SK-N-SH treated with all-trans-retinoic acid at 6 μM for 48 hours (cell line): ENCODE results near the gene KRT7.

Source experiments
- ATAC-seq: fragments of 200-7000 bp; cut with Tn5 transposase; 3 replicates; pipeline ENCODE4 v1.9.1; 2020; ENCODE audit warnings: mild to moderate bottlenecking, moderate library complexity
- BACH2 ChIP-seq: fragments of 250-450 bp; sonication (Bioruptor Pico); IDR thresholded peaks from 2 replicates; pipeline ENCODE4 v1.9.0; 2021; ENCODE audit warnings: mild to moderate bottlenecking, borderline replicate concordance
- CSDC2 ChIP-seq: fragments of 250-450 bp; sonication (Bioruptor Pico); IDR thresholded peaks from 2 replicates; pipeline ENCODE4 v1.5.0; 2020; ENCODE audit warnings: mild to moderate bottlenecking, moderate library complexity
- CSRNP3 ChIP-seq: fragments of 250-450 bp; sonication (Bioruptor Pico); IDR thresholded peaks from 2 replicates; pipeline ENCODE4 v1.5.1; 2021; ENCODE audit warnings: mild to moderate bottlenecking, moderate library complexity
- OSR1 ChIP-seq: fragments of 250-450 bp; sonication (Bioruptor Pico); IDR thresholded peaks from 2 replicates; pipeline ENCODE4 v1.8.0; 2022; ENCODE audit warnings: moderate library complexity, mild to moderate bottlenecking, inconsistent platforms
- RARB ChIP-seq: fragments of 250-450 bp; sonication (Bioruptor Pico); IDR thresholded peaks from 2 replicates; pipeline ENCODE4 v1.8.0; 2021; ENCODE audit warnings: mild to moderate bottlenecking, moderate library complexity
- SNAI2 ChIP-seq: fragments of 250-450 bp; sonication (Bioruptor Pico); IDR thresholded peaks from 2 replicates; pipeline ENCODE4 v1.5.0; 2020; ENCODE audit warnings: mild to moderate bottlenecking, moderate library complexity
- TCF4 ChIP-seq: fragments of 250-450 bp; sonication (Bioruptor Pico); IDR thresholded peaks from 2 replicates; pipeline ENCODE4 v1.8.0; 2021; ENCODE audit warnings: mild to moderate bottlenecking, moderate library complexity, borderline replicate concordance
- TOX ChIP-seq: fragments of 250-450 bp; sonication (Bioruptor Pico); IDR thresholded peaks from 2 replicates; pipeline ENCODE4 v1.8.0; 2021; ENCODE audit warnings: mild to moderate bottlenecking, moderate library complexity, borderline replicate concordance
- ZFP3 ChIP-seq: fragments of 250-450 bp; sonication (Bioruptor Pico); IDR thresholded peaks from 2 replicates; pipeline ENCODE4 v1.5.0; 2020; ENCODE audit warnings: mild to moderate bottlenecking, moderate library complexity
- ZFP30 ChIP-seq: fragments of 450-650 bp; formaldehyde crosslinking; IDR thresholded peaks from 2 replicates; pipeline ENCODE4 v1.5.0; 2022; ENCODE audit warnings: mild to moderate bottlenecking, moderate library complexity
- ZNF565 ChIP-seq: fragments of 450-650 bp; formaldehyde crosslinking; conservative IDR thresholded peaks from 2 replicates; pipeline ENCODE4 v1.5.0; 2020; ENCODE audit warnings: low read depth, mild to moderate bottlenecking, moderate library complexity
- ZNF70 ChIP-seq: fragments of 450-650 bp; formaldehyde crosslinking; IDR thresholded peaks from 2 replicates; pipeline ENCODE4 v1.5.0; 2020; ENCODE audit warnings: mild to moderate bottlenecking, moderate library complexity
- ZNF8 ChIP-seq: fragments of 450-650 bp; formaldehyde crosslinking; IDR thresholded peaks from 2 replicates; pipeline ENCODE4 v1.5.0; 2020; ENCODE audit warnings: mild to moderate bottlenecking, moderate library complexity
- TF ChIP-seq, protein P1 (sequence below): fragments of 250-450 bp; sonication (Bioruptor Pico); IDR thresholded peaks from 2 replicates; pipeline ENCODE4 v1.8.0; 2020; ENCODE audit warnings: mild to moderate bottlenecking, moderate library complexity, borderline replicate concordance
- TF ChIP-seq, protein P2 (sequence below): fragments of 250-450 bp; sonication (Bioruptor Pico); IDR thresholded peaks from 2 replicates; pipeline ENCODE4 v1.5.0; 2020; ENCODE audit warnings: mild to moderate bottlenecking, moderate library complexity
- TF ChIP-seq, protein P3 (sequence below): fragments of 250-450 bp; sonication (Bioruptor Pico); IDR thresholded peaks from 2 replicates; pipeline ENCODE4 v1.5.1; 2020; ENCODE audit warnings: low read depth, mild to moderate bottlenecking, moderate library complexity
- TF ChIP-seq, protein P4 (sequence below): fragments of 250-450 bp; sonication (Bioruptor Pico); IDR thresholded peaks from 2 replicates; pipeline ENCODE4 v1.8.0; 2021; ENCODE audit warnings: low read depth, mild to moderate bottlenecking, moderate library complexity, borderline replicate concordance

Gene KRT7

GRCh38 chr12:52260361-52261207 lies 27.5 kb downstream of the KRT7 start (continued):
- TF ChIP-seq CSRNP3 (CRISPR knock-in tag): no peak
- TF ChIP-seq BACH2 (CRISPR knock-in tag): no peak
- TF ChIP-seq, protein P1, sequence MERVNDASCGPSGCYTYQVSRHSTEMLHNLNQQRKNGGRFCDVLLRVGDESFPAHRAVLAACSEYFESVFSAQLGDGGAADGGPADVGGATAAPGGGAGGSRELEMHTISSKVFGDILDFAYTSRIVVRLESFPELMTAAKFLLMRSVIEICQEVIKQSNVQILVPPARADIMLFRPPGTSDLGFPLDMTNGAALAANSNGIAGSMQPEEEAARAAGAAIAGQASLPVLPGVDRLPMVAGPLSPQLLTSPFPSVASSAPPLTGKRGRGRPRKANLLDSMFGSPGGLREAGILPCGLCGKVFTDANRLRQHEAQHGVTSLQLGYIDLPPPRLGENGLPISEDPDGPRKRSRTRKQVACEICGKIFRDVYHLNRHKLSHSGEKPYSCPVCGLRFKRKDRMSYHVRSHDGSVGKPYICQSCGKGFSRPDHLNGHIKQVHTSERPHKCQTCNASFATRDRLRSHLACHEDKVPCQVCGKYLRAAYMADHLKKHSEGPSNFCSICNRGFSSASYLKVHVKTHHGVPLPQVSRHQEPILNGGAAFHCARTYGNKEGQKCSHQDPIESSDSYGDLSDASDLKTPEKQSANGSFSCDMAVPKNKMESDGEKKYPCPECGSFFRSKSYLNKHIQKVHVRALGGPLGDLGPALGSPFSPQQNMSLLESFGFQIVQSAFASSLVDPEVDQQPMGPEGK (CRISPR knock-in tag): no peak
- TF ChIP-seq CSDC2: no peak
- no peak for TF ChIP-seq ZFP30 (CRISPR knock-in tag)
- TF ChIP-seq ZNF565 (CRISPR knock-in tag): no peak
- no peak for TF ChIP-seq OSR1 (CRISPR knock-in tag)
- no peak for TF ChIP-seq RARB (CRISPR knock-in tag)

GRCh38 chr12:52261208-52261484 lies 28.1 kb downstream of the KRT7 start:
- TF ChIP-seq, protein P2, sequence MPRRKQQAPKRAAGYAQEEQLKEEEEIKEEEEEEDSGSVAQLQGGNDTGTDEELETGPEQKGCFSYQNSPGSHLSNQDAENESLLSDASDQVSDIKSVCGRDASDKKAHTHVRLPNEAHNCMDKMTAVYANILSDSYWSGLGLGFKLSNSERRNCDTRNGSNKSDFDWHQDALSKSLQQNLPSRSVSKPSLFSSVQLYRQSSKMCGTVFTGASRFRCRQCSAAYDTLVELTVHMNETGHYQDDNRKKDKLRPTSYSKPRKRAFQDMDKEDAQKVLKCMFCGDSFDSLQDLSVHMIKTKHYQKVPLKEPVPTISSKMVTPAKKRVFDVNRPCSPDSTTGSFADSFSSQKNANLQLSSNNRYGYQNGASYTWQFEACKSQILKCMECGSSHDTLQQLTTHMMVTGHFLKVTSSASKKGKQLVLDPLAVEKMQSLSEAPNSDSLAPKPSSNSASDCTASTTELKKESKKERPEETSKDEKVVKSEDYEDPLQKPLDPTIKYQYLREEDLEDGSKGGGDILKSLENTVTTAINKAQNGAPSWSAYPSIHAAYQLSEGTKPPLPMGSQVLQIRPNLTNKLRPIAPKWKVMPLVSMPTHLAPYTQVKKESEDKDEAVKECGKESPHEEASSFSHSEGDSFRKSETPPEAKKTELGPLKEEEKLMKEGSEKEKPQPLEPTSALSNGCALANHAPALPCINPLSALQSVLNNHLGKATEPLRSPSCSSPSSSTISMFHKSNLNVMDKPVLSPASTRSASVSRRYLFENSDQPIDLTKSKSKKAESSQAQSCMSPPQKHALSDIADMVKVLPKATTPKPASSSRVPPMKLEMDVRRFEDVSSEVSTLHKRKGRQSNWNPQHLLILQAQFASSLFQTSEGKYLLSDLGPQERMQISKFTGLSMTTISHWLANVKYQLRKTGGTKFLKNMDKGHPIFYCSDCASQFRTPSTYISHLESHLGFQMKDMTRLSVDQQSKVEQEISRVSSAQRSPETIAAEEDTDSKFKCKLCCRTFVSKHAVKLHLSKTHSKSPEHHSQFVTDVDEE (CRISPR knock-in tag): no peak
- TF ChIP-seq ZNF70 (CRISPR knock-in tag) (no peak), RARB (CRISPR knock-in tag) (no peak), ZFP30 (CRISPR knock-in tag) (no peak), SNAI2 (CRISPR knock-in tag) (no peak), ZNF565 (CRISPR knock-in tag) (no peak), BACH2 (CRISPR knock-in tag) (no peak), TOX (CRISPR knock-in tag) (no peak)
- TF ChIP-seq, protein P1 (CRISPR knock-in tag): no peak
- ATAC-seq: no peak

DNA sequence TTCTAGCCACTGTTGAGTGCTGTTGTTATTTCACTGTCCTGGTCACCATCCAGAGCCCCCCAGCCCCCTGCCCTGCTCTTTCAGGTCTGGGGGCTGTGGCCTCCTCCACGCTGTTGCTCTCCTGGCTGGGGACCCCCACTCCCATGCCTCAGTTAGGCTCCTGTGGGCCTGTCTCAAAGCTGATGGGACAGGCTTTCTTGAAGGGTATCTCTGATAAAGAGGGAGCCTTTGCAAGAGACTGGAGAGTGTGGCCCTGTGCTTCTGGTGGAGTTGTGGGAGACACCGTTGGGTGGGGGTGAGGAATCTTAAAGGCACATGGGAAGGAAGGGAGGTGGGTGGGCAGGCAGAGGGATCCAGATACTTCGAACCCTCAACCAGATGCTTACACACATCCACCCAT lies 29.2 kb downstream of the KRT7 start:
- TF ChIP-seq ZFP3 (CRISPR knock-in tag): no peak
- no peak for TF ChIP-seq ZNF8 (CRISPR knock-in tag)
- no peak for TF ChIP-seq ZNF70 (CRISPR knock-in tag)
- TF ChIP-seq TOX (CRISPR knock-in tag): no peak
- no peak for TF ChIP-seq TCF4
- no peak for TF ChIP-seq ZNF565 (CRISPR knock-in tag)
- TF ChIP-seq, protein P3, sequence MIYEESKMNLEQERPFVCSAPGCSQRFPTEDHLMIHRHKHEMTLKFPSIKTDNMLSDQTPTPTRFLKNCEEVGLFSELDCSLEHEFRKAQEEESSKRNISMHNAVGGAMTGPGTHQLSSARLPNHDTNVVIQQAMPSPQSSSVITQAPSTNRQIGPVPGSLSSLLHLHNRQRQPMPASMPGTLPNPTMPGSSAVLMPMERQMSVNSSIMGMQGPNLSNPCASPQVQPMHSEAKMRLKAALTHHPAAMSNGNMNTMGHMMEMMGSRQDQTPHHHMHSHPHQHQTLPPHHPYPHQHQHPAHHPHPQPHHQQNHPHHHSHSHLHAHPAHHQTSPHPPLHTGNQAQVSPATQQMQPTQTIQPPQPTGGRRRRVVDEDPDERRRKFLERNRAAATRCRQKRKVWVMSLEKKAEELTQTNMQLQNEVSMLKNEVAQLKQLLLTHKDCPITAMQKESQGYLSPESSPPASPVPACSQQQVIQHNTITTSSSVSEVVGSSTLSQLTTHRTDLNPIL (CRISPR knock-in tag): no peak
- no peak for TF ChIP-seq OSR1 (CRISPR knock-in tag)
- TF ChIP-seq, protein P4, sequence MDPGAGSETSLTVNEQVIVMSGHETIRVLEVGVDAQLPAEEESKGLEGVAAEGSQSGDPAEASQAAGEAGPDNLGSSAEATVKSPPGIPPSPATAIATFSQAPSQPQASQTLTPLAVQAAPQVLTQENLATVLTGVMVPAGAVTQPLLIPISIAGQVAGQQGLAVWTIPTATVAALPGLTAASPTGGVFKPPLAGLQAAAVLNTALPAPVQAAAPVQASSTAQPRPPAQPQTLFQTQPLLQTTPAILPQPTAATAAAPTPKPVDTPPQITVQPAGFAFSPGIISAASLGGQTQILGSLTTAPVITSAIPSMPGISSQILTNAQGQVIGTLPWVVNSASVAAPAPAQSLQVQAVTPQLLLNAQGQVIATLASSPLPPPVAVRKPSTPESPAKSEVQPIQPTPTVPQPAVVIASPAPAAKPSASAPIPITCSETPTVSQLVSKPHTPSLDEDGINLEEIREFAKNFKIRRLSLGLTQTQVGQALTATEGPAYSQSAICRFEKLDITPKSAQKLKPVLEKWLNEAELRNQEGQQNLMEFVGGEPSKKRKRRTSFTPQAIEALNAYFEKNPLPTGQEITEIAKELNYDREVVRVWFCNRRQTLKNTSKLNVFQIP (CRISPR knock-in tag): no peak
- ATAC-seq: no peak
